ENCODE results near the gene PPP6R3.

The PPP6R3 gene

GRCh38 chr11:68569357-68569756 lies 108.8 kb downstream of the PPP6R3 start:
- DNase-seq, result no peak

DNA sequence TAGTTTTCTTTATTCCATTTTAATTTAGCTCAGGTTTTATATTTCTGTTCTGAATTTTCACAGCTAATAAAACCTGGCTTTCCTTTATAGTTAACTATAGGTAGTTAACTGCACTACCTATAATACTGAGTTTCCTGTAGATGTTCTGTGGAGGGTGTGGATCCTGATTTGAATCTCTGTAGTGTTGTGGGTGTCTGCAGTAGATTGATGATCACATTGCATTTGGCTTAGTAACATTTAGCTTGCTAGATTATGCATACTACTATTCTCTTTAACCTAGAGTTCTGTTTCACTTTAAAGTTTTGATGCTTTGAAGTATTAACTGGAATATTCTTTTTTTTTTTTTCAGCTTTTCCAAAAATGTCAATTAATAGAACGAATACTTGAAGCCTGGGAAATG lies 110.1 kb downstream of the PPP6R3 start:
- no peak for DNase-seq

DNA sequence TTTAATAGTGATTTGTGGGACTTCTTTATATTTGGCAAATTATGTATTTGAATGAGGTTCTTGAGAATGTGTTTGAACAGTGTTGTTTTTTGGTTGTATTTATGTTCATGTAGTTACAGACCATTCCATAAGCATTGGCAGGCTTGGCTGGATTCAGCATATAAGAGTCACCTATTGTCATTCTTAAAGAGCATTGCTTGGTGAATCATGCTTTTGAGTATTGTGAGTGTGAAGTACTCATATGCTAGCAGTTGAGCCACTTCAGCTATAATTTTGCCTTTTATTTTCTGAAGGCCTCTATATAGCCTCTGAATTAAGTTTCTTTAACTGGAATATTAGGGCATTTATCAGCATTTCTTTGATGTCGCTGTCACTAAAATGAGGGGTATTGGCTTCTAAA lies 113.8 kb downstream of the PPP6R3 start:
- no peak for DNase-seq

- DNase-seq, result no peak
These were observed 114.6 kb downstream of the PPP6R3 start for GRCh38 chr11:68575025-68575665.

DNA sequence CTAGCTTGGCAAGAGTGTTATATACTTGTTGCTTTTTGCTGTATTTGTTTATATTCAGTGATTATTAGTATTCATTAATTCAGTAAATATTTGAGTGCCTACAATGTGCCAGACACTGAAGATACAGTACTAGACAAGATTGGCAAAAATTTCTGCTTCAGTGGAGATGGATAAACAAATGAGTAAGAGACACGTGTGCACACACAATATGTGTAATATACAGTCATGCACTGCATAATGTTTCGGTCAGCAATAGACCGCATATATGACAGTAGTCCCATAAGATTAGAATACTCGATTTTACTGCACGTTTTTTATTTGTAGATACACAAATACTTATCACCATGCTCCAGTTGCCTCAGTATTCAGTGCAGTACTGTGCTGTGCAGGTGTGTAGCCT lies 118.9 kb downstream of the PPP6R3 start:
- DNase-seq, result no peak

DNA sequence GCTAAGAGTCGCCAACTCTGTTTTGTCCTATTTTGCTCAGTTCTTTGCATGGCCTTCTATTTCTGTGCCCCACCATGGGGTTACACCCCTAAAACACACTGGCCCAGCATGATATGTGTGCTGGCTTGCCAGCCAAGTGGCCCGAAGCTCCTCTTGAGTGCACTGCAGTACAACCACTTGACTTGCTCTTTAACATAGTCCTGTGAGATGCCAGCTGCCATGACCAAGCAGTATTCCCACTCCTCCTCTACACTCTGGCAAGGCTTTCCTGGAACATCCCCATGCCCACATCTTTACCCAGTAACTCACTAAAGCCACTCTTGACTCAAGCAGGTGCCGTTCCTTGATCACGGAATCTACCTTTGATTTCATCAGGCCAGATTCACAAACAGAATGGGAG lies 120.9 kb downstream of the PPP6R3 start:
- DNase-seq, result no peak

- no peak for DNase-seq
These were observed 121.3 kb downstream of the PPP6R3 start for GRCh38 chr11:68581901-68582300.

- DNase-seq, result no peak
These were observed 122.0 kb downstream of the PPP6R3 start for GRCh38 chr11:68582416-68583040.

GRCh38 chr11:68583041-68583446 lies 122.5 kb downstream of the PPP6R3 start:
- DNase-seq, result no peak

DNA sequence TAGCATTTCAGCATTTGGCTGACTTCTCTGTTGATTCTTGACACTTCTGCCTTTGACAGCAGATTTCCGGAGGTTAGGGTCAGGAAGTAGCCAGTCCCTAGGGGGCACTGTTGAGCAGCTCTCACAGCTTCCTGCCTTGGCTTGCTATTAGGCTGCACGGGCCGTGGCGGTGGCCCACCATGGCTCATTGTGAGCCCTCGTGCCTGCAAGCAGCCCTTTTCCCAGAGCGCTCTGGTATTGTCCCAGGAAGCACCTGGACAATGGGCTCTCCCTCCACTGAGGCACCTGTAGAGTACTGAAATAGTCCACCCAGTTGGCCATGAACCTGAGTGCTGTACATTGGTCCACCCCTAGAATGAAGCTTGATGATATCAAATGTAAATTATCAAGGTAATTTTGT lies 123.5 kb downstream of the PPP6R3 start:
- no peak for DNase-seq

- no peak for DNase-seq
These were observed 124.5 kb downstream of the PPP6R3 start for GRCh38 chr11:68584991-68585524.

DNA sequence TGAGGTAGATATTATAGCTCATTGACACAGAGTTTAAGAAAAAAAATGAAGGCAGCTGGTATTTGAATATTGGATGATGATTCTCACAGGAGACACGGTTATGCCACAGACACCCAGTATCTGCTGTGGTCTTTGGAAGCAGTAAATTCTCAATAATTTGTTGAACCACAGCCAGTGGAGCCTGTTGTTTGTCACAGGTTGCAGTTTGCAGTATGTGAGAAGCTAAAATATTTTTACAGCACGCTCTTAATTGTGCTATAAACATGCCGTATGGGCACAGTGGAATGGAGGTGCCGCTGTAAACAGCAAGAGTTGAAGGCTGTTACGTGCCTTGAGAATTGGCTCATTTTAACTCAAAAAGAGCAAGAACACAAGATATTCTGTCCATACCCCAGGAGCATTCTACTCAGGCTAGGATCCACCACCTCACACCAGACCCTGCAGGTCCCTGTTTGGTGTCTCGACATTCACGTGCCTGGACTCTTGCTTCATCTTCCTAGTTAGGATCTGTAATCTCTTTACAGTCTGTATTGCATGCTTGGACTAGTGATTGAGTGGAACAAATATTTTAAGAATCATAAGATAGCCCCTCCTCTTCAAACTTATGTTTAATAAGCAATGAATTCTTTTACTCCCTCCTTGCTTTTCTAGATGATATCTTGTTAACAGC lies 129.1 kb downstream of the PPP6R3 start:
- DNase-seq, result no peak

- DNase-seq, result no peak
These were observed 131.2 kb downstream of the PPP6R3 start for GRCh38 chr11:68591719-68592118.

DNA sequence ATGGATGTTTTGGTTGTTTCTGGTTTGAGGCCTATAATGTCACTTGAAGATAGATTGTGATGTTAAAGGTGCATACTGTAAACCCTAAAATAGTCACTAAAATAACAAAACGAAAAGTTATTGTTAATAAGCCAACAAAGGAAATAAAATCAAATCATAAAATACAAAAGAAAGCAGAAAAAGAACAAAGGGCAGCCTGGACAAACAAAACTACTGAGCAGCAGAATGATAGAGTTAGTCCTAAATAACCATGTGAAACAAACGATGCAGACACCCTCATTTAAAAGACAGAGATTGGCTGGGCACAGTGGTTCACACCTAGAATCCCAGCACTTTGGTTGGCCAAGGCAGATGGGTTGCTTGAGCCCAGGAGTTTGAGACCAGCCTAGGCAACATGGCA lies 132.9 kb downstream of the PPP6R3 start:
- no peak for DNase-seq

DNA sequence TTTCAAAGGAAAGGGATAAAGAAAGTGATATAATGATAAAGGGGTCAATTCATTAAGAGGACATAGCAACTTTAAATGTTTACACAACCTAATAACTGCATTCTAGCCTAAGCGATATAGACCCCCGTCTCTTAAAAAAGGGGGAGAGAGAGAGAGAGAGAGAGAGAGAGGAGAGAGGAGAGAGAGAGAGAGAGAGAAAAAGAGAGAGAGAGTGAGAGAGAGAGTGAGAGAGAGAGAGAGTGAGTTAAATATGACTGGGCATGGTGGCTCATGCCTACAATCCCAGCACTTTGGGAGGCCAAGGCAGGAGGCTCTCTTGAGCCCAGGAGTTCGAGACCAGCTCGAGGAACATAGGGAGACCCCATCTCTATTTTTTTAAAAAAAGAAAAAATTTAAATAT lies 133.6 kb downstream of the PPP6R3 start:
- no peak for DNase-seq

GRCh38 chr11:68596231-68596630 lies 135.7 kb downstream of the PPP6R3 start:
- no peak for DNase-seq

GRCh38 chr11:68598816-68599653 lies 138.5 kb downstream of the PPP6R3 start:
- DNase-seq, result no peak

GRCh38 chr11:68601147-68601546 lies 140.6 kb downstream of the PPP6R3 start:
- no peak for DNase-seq

- DNase-seq, result no peak
These were observed 149.2 kb downstream of the PPP6R3 start for GRCh38 chr11:68609761-68610160.

DNA sequence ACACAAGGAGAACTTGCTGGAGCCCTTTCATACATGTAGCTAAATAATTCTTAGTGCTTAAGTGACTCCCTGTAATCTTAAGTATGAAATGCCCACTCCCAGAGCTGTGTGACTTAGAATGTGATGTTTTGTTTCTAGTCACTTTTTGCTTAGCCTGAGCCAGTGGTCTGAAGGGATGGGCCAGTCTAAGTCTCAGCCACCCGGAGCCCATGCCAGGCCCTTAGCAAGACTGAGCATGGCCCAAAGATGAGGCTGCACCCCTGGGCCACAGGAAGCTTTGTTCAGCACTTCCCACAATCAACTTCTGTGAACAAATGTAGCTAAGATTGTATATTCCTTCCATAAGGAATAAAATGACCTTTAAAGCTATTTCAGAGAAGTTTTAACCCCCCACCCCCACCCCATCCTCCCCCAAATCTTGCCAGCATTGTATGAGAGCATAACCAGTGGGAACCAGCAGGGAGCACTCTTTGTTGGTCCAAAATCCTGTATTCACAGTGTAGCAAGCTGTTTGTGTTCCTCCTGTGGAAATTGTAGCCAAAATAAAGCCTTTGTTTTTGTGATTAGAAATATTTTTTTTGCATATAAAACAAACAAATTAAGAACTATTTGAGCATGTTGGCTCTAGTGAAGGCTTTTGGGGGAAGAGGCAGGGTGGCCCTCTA lies 150.0 kb downstream of the PPP6R3 start:
- no peak for DNase-seq

- no peak for DNase-seq
These were observed 155.1 kb downstream of the PPP6R3 start for GRCh38 chr11:68615657-68616056.

GRCh38 chr11:68617925-68618809 lies 157.6 kb downstream of the PPP6R3 start:
- DNase-seq, result no peak
